HepG2 (cell line): ENCODE results near the gene EFNA2. TPM values are rescaled to one million over a fixed set of nuclear protein-coding genes. Genes with fewer than 3 reads are reported as not detected.

Source experiments
- CEBPG ChIP-seq: IDR thresholded peaks from 2 replicates; pipeline ENCODE4 v1.6.1; 2016
- DMTF1 ChIP-seq: sonication (generic); formaldehyde crosslinking; IDR thresholded peaks from 2 replicates; pipeline ENCODE4 v1.4.0; 2020; ENCODE audit warnings: mild to moderate bottlenecking, missing genetic modification reagents
- DZIP1 ChIP-seq: sonication (generic); formaldehyde crosslinking; IDR thresholded peaks from 2 replicates; pipeline ENCODE4 v1.5.0; 2020; ENCODE audit warnings: mild to moderate bottlenecking, missing genetic modification reagents
- HNRNPUL1 ChIP-seq: fragments of 200-400 bp; formaldehyde crosslinking; IDR thresholded peaks from 2 replicates; pipeline ENCODE4 v1.6.1; 2017; ENCODE audit warnings: low read depth, mild to moderate bottlenecking, low read length, moderate library complexity
- STAT6 ChIP-seq: sonication (generic); formaldehyde crosslinking; IDR thresholded peaks from 2 replicates; pipeline ENCODE4 v1.4.0; 2020; ENCODE audit warnings: missing genetic modification reagents, mild to moderate bottlenecking, borderline replicate concordance
- TEF ChIP-seq: sonication (generic); formaldehyde crosslinking; IDR thresholded peaks from 2 replicates; pipeline ENCODE4 v1.5.0; 2020; ENCODE audit warnings: missing genetic modification reagents
- ZBTB40 ChIP-seq, 2 experiments: fragments of 450-650 bp in 1 of 2; sonication (generic) in 1 of 2; formaldehyde crosslinking in 1 of 2; IDR thresholded peaks; 2 replicates each; pipeline versions ENCODE4 v1.6.1 to v1.8.0; 2016 to 2022; ENCODE audit warnings: antibody characterized with exemption in 1 of 2, mild to moderate bottlenecking in 1 of 2, missing genetic modification reagents in 1 of 2
- ZNF430 ChIP-seq: sonication (generic); formaldehyde crosslinking; IDR thresholded peaks from 2 replicates; pipeline ENCODE4 v1.9.0; 2021; ENCODE audit warnings: mild to moderate bottlenecking, missing genetic modification reagents
- polyA plus RNA-seq, 8 experiments: library from polyadenylated mRNA; depleted of rRNA in 3 of 8; stranded (reverse) in 7 of 8; unstranded in 1 of 8; fragments of >200 nt; fragmentation: Illumina TruSeq in 4 of 8; extraction: Trizol in 4 of 8; gene quantifications; 2 replicates each; pipeline versions ENCODE4 v1.2.1 to v1.2.3, GENCODE V29; 2011 to 2016; ENCODE audit warnings: low read depth in 4 of 8, missing spikeins in 1 of 8, mixed read lengths in 1 of 8; ENCODE audit not compliant: insufficient read depth in 1 of 8
- total RNA-seq, 5 experiments: library from RNA; depleted of rRNA; stranded (reverse); fragments of >200 nt; fragmentation: Illumina TruSeq; extraction: Trizol; gene quantifications; 2 replicates each; pipeline ENCODE4 v1.2.3, GENCODE V29; 2016; ENCODE audit warnings: low read depth in 1 of 5

EFNA2 gene
- total and polyA plus RNA-seq, 2 of the 13 experiments (the other 11 are each of a cell fraction or from before 2014, with no cell fraction given) = 6.0 to 9.9 TPM

- TF ChIP-seq ZBTB40 (IDR thresholded peaks at IDR 0.05) (no peak), ZBTB40 (CRISPR knock-in tag; IDR thresholded peaks at IDR 0.05) (no peak), ZNF430 (CRISPR knock-in tag) (0 out of 2 replicates have a peak, but pooled peaks have one; percentile 43), TEF (no peak), HNRNPUL1 (no peak), DZIP1 (CRISPR knock-in tag) (no peak), CEBPG (no peak), DMTF1 (no peak), STAT6 (CRISPR knock-in tag) (no peak)
These were observed 34.1 kb upstream of the EFNA2 start (continued) for GRCh38 chr19:1251330-1252220.
